Measurements from ENCODE around the gene L1CAM. TPM values are rescaled to one million over a fixed set of nuclear protein-coding genes. Genes with fewer than 3 reads are reported as not detected.

The L1CAM gene
- total RNA-seq, 1 donor from 2014 or later, result 0.49 TPM

DNA sequence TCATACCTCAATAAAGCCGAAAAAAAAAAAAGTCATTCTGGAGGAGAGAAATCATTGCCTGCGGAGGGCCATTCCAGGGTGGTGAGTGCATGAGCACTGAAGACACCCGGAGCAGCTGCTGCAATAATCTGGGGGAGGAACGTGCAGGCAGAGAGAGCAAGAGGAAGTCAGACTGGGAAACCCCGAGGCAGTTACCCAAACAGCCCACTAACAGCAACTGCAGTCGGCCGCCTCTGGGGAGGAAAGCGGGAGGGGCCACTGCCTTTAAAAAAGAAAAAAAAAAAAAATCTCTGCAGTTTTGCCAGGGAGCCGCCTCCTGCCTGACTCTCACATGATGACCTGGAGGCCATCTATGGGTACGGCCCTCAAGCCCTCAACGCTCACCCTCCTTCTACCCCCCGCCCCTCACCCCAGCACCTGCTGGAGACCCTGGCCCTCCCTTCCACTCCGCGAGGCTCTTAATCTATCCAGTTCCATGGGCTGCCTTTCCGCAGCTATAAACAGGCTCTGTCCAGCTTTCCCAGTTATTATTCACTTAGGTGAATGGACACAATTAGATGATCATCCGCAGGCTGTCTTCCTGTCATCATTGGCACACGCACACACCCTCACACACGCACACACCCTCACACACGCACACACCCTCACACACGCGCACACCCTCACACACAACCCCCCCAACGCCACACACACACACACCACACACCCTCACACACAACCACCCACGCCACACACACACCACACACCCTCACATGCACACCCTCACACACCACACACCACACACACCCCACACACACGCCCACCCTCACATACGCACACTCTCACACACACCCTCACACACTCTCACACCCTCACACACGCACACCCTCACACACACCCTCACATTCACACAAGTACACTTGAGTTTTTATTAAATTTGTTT lies 15.1 kb upstream of the L1CAM start:
- Mint-ChIP-seq H3K36me3 (no peaks in the 10 kb centered on the region), H3K27ac (peak overlapping the region; percentile 65), H3K4me3 (peak overlapping the region; percentile 58), H3K27me3 (ENCODE audit: insufficient read depth, low read depth) (peaks cover 6% of the 10 kb centered on the region), H3K9me3 (peaks cover 20% of the 10 kb centered on the region), H3K4me1 (peaks cover 18% of the 10 kb centered on the region)
- no peaks in the 10 kb centered on the region for H3F3A ChIP-seq (ENCODE audit: low read depth)
- H3K9ac ChIP-seq, result no peak overlapping the region
- TF ChIP-seq, protein P1, sequence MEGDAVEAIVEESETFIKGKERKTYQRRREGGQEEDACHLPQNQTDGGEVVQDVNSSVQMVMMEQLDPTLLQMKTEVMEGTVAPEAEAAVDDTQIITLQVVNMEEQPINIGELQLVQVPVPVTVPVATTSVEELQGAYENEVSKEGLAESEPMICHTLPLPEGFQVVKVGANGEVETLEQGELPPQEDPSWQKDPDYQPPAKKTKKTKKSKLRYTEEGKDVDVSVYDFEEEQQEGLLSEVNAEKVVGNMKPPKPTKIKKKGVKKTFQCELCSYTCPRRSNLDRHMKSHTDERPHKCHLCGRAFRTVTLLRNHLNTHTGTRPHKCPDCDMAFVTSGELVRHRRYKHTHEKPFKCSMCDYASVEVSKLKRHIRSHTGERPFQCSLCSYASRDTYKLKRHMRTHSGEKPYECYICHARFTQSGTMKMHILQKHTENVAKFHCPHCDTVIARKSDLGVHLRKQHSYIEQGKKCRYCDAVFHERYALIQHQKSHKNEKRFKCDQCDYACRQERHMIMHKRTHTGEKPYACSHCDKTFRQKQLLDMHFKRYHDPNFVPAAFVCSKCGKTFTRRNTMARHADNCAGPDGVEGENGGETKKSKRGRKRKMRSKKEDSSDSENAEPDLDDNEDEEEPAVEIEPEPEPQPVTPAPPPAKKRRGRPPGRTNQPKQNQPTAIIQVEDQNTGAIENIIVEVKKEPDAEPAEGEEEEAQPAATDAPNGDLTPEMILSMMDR (IDR thresholded peaks at IDR 0.05), result no peak
- TF ChIP-seq EZH2 (IDR thresholded peaks at IDR 0.05) (no peak), EZH2phosphoT487 (IDR thresholded peaks at IDR 0.05) (no peak)
- H3K27me3 ChIP-seq, result no peaks in the 10 kb centered on the region
- H3K4me2 ChIP-seq, result no peak overlapping the region
- H2AFZ ChIP-seq (replicated peaks), result no peak overlapping the region
- no peaks in the 10 kb centered on the region for H3K36me3 ChIP-seq
- no peaks in the 10 kb centered on the region for H3K9me3 ChIP-seq (ENCODE audit: low read depth)
- no peaks in the 10 kb centered on the region for H4K20me1 ChIP-seq (ENCODE audit: low read depth)
- H3K79me2 ChIP-seq (ENCODE audit: low read depth), result no peaks in the 10 kb centered on the region
- H3K27ac ChIP-seq, result no peak overlapping the region
- peak; percentile 35 for DNase-seq (ENCODE audit: low spot score)
- H3K4me1 ChIP-seq, result peaks cover 3% of the 10 kb centered on the region
- H3K4me3 ChIP-seq, result no peak overlapping the region

DNA sequence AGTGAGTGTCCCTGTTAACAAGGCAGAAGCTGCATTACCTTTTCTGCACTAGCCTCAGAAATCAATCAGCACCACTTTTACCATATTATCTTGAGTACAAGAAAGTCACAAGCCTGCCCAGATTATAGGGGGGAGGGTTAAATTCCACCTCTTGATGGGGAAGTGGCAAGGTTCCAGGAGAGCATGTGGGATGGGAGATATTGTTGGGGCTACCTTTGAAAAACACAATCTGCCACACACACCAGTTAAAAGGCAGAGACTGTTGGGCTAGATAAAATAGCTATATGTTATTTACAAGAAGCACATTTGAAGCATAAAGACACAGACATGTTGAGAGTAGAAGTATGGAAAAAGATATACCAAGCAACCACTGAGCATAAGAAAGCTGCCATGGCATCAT lies 11.9 kb upstream of the L1CAM start:
- Mint-ChIP-seq H3K27ac (no peak overlapping the region), H3K4me1 (peaks cover 15% of the 10 kb centered on the region), H3K36me3 (no peaks in the 10 kb centered on the region), H3K9me3 (peaks cover 19% of the 10 kb centered on the region), H3K4me3 (no peak overlapping the region), H3K27me3 (ENCODE audit: insufficient read depth, low read depth) (peaks cover 3% of the 10 kb centered on the region)
- Histone ChIP-seq H3K36me3 (no peaks in the 10 kb centered on the region), H3K4me2 (no peak overlapping the region), H3F3A (ENCODE audit: low read depth) (no peaks in the 10 kb centered on the region), H3K79me2 (ENCODE audit: low read depth) (no peaks in the 10 kb centered on the region), H3K27ac (no peak overlapping the region), H3K4me3 (no peak overlapping the region), H3K9ac (no peak overlapping the region), H4K20me1 (ENCODE audit: low read depth) (no peaks in the 10 kb centered on the region), H3K9me3 (ENCODE audit: low read depth) (no peaks in the 10 kb centered on the region), H3K27me3 (no peaks in the 10 kb centered on the region), H3K4me1 (peaks cover 4% of the 10 kb centered on the region), H2AFZ (replicated peaks) (no peak overlapping the region)
- no peak for TF ChIP-seq EZH2 (IDR thresholded peaks at IDR 0.05)
- TF ChIP-seq EZH2phosphoT487 (IDR thresholded peaks at IDR 0.05), result no peak
- TF ChIP-seq, protein P1 (IDR thresholded peaks at IDR 0.05), result no peak
- no peak for DNase-seq (ENCODE audit: low spot score)

DNA sequence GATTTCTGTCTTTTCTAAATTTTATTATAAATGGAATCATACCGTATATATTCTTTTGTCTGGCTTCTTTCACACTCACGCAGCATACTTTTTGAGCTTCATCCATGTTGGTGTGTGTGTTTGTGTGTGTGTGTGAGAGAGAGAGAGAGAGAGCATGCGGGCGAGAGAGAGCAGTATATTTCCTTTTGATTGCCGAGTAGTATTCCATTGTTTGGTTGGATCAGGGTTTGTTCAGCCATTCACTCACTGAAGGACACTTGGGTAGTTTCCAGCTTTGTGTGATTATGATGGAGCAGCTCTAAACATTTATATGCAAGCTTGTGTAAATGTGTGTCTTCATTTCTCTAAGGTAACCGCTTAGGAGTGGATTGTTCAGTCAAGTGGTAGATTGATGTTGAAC lies 3.1 kb upstream of the L1CAM start:
- Histone ChIP-seq H3K27ac (no peak overlapping the region), H3F3A (ENCODE audit: low read depth) (no peaks in the 10 kb centered on the region), H4K20me1 (ENCODE audit: low read depth) (no peaks in the 10 kb centered on the region), H3K4me1 (no peaks in the 10 kb centered on the region), H3K9ac (no peak overlapping the region), H3K4me3 (no peak overlapping the region), H3K36me3 (no peaks in the 10 kb centered on the region), H2AFZ (replicated peaks) (no peak overlapping the region), H3K79me2 (ENCODE audit: low read depth) (no peaks in the 10 kb centered on the region), H3K9me3 (ENCODE audit: low read depth) (no peaks in the 10 kb centered on the region), H3K4me2 (no peak overlapping the region), H3K27me3 (peaks cover 45% of the 10 kb centered on the region)
- H3K27me3 Mint-ChIP-seq (ENCODE audit: insufficient read depth, low read depth), result peaks cover 23% of the 10 kb centered on the region
- peaks cover 9% of the 10 kb centered on the region for H3K4me1 Mint-ChIP-seq
- H3K27ac Mint-ChIP-seq, result no peak overlapping the region
- peaks cover 2% of the 10 kb centered on the region for H3K36me3 Mint-ChIP-seq
- H3K9me3 Mint-ChIP-seq, result peaks cover 34% of the 10 kb centered on the region
- no peak for DNase-seq (ENCODE audit: low spot score)
- TF ChIP-seq, protein P1 (IDR thresholded peaks at IDR 0.05), result no peak
- TF ChIP-seq EZH2phosphoT487 (IDR thresholded peaks at IDR 0.05) (no peak), EZH2 (IDR thresholded peaks at IDR 0.05) (no peak)
- no peak overlapping the region for H3K4me3 Mint-ChIP-seq

All from neural progenitor cell (in vitro differentiated cells).